Activated naive CD4-positive, alpha-beta T cell treated with anti-CD3 and anti-CD28 coated beads, Interleukin-2, amount 50 U/mL, for 16 hours (primary cell): ENCODE data around the gene ZFP36.

Source experiments
- DNase-seq: peaks from one replicate; pipeline ENCODE4 v3.0.0-alpha.2; 2020

The ZFP36 gene

GRCh38 chr19:39422020-39422419, 15.4 kb downstream of the ZFP36 start:
- no peak for DNase-seq

- no peak for DNase-seq
Measured at GRCh38 chr19:39423258-39424086, 16.8 kb downstream of the ZFP36 start.

- no peak for DNase-seq
Measured at GRCh38 chr19:39424934-39425333, 18.3 kb downstream of the ZFP36 start.

GRCh38 chr19:39425744-39426143, 19.1 kb downstream of the ZFP36 start:
- DNase-seq, result no peak

GRCh38 chr19:39426170-39426569, 19.5 kb downstream of the ZFP36 start:
- DNase-seq, result no peak

- no peak for DNase-seq
Measured at GRCh38 chr19:39427707-39428106, 21.1 kb downstream of the ZFP36 start.

- no peak for DNase-seq
Measured at GRCh38 chr19:39428283-39429112, 21.9 kb downstream of the ZFP36 start.

- no peak for DNase-seq
Measured at GRCh38 chr19:39430675-39431593, 24.3 kb downstream of the ZFP36 start.

GRCh38 chr19:39432677-39433025, 26.0 kb downstream of the ZFP36 start:
- DNase-seq, result no peak

- DNase-seq, result no peak
Measured at GRCh38 chr19:39433480-39434079, 26.9 kb downstream of the ZFP36 start.

- no peak for DNase-seq
Measured at GRCh38 chr19:39434123-39435076, 27.8 kb downstream of the ZFP36 start.

- DNase-seq, result peak; percentile 100
Measured at GRCh38 chr19:39435499-39436349, 29.1 kb downstream of the ZFP36 start, which contains the start of gene RPS16. Gene RPS16 (minus strand): TSS chr19:39435949. CDS start chr19:39435895, 54 bp downstream.

- no peak for DNase-seq
Measured at GRCh38 chr19:39436350-39436716, 29.7 kb downstream of the ZFP36 start.

- no peak for DNase-seq
Measured at GRCh38 chr19:39438270-39438934, 31.8 kb downstream of the ZFP36 start.

- no peak for DNase-seq
Measured at GRCh38 chr19:39444598-39445195, 38.0 kb downstream of the ZFP36 start.

- peak; percentile 98 for DNase-seq
Measured at GRCh38 chr19:39445196-39446111, 38.8 kb downstream of the ZFP36 start, which contains the start of gene SUPT5H. Gene SUPT5H (plus strand): TSS chr19:39445582. CDS start chr19:39445891, 309 bp downstream.

- DNase-seq, result no peak
Measured at GRCh38 chr19:39446365-39447084, 39.9 kb downstream of the ZFP36 start.
